GM12891 (cell line): ENCODE measurements around the gene OR8S1.

ENCODE experiments used
- POLR2A ChIP-seq: IDR thresholded peaks from 2 replicates; pipeline ENCODE4 v1.6.1; 2011; ENCODE audit warnings: low read depth, low read length, control low read depth
- POLR2AphosphoS5 ChIP-seq: IDR thresholded peaks from 2 replicates; pipeline ENCODE4 v1.6.1; 2011; ENCODE audit warnings: low read depth, low read length, control low read depth

DNA sequence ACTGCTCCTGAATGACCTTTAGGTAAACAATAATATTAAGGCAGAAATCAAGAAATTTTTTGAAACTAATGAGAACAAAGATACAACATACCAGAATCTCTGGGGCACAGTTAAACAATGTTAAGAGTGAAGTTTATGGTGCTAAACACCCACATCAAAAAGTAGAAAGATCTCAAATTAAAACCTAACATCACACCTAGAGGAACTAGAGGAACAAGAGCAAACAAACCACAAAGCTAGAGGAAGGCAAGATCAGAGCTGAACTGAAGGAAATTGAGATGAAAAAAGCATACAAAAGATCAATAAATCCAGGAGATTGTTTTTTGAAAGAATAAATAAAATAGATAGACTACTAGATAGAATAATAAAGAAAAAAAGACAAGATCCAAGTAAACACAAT lies 7.2 kb downstream of the OR8S1 start:
- TF ChIP-seq POLR2A (no peak), POLR2AphosphoS5 (no peak)
